Trophoblast cell (in vitro differentiated cells and primary cell): ENCODE results near the gene NANOG. TPM values are rescaled to one million over a fixed set of nuclear protein-coding genes. Genes with fewer than 3 reads are reported as not detected.
"Not testable (repeated sequence)": the region's sequence is repeated elsewhere in the genome, so short reads cannot be mapped to it uniquely, and the experiment has no call there.

Experiments used
- DNase-seq, 2 donors: peaks; one replicate each; pipeline ENCODE4 v3.0.0-alpha.2; 2016
- H2AFZ ChIP-seq: 2 replicates; pipeline ENCODE4 v1.6.1; 2013; ENCODE audit warnings: low read length, moderate library complexity, mild to moderate bottlenecking; ENCODE audit not compliant: insufficient read depth, poor library complexity
- H2AK5ac ChIP-seq: 2 replicates; pipeline ENCODE4 v1.6.1; 2013; ENCODE audit warnings: mild to moderate bottlenecking, low read length
- H2BK120ac ChIP-seq: 2 replicates; pipeline ENCODE4 v1.6.1; 2013; ENCODE audit warnings: low read length, mild to moderate bottlenecking, moderate library complexity; ENCODE audit not compliant: insufficient read depth, poor library complexity
- H2BK12ac ChIP-seq: 2 replicates; pipeline ENCODE4 v1.6.1; 2013; ENCODE audit warnings: mild to moderate bottlenecking, low read length, moderate library complexity
- H2BK5ac ChIP-seq: 2 replicates; pipeline ENCODE4 v1.6.1; 2013; ENCODE audit warnings: low read length, low read depth, moderate library complexity, mild to moderate bottlenecking; ENCODE audit not compliant: poor library complexity
- H3K14ac ChIP-seq: 2 replicates; pipeline ENCODE4 v1.6.1; 2013; ENCODE audit warnings: mild to moderate bottlenecking, low read length
- H3K18ac ChIP-seq: 2 replicates; pipeline ENCODE4 v1.6.1; 2013; ENCODE audit warnings: mild to moderate bottlenecking, low read length
- H3K23ac ChIP-seq: 2 replicates; pipeline ENCODE4 v1.6.1; 2013; ENCODE audit warnings: low read length
- H3K27ac ChIP-seq: 2 replicates; pipeline ENCODE4 v1.5.1; 2013; ENCODE audit warnings: low read depth, mild to moderate bottlenecking, inconsistent platforms, low read length, moderate library complexity
- H3K27me3 ChIP-seq: 2 replicates; pipeline ENCODE4 v1.6.1; 2013; ENCODE audit warnings: inconsistent platforms, mild to moderate bottlenecking, low read length, moderate library complexity; ENCODE audit not compliant: insufficient read depth
- H3K36me3 ChIP-seq, 2 experiments: 1 replicate in 1 of 2; 2 replicates in 1 of 2; pipeline ENCODE4 v1.6.1; 2013; ENCODE audit warnings: low read length in 2 of 2, mild to moderate bottlenecking in 2 of 2, moderate library complexity in 1 of 2; ENCODE audit not compliant: insufficient read depth in 2 of 2, control insufficient read depth in 1 of 2
- H3K4ac ChIP-seq: 2 replicates; pipeline ENCODE4 v1.6.1; 2013; ENCODE audit warnings: low read depth, mild to moderate bottlenecking, low read length, moderate library complexity
- H3K4me1 ChIP-seq, 2 experiments: 1 replicate in 1 of 2; 2 replicates in 1 of 2; pipeline ENCODE4 v1.6.1; 2013; ENCODE audit warnings: low read length in 2 of 2, mild to moderate bottlenecking in 2 of 2, moderate library complexity in 1 of 2; ENCODE audit not compliant: insufficient read depth in 2 of 2, control insufficient read depth in 1 of 2
- H3K4me2 ChIP-seq: 2 replicates; pipeline ENCODE4 v1.6.1; 2013; ENCODE audit warnings: inconsistent platforms, mild to moderate bottlenecking, low read length, moderate library complexity
- H3K4me3 ChIP-seq: 2 replicates; pipeline ENCODE4 v1.5.1; 2013; ENCODE audit warnings: mild to moderate bottlenecking, low read depth, low read length, inconsistent platforms
- H3K79me1 ChIP-seq: one replicate; pipeline ENCODE4 v1.6.1; 2013; ENCODE audit warnings: low read length
- H3K79me2 ChIP-seq: 2 replicates; pipeline ENCODE4 v1.6.1; 2013; ENCODE audit warnings: low read length, mild to moderate bottlenecking; ENCODE audit not compliant: control insufficient read depth, insufficient read depth, poor library complexity
- H3K9ac ChIP-seq: 2 replicates; pipeline ENCODE4 v1.6.1; 2013; ENCODE audit warnings: mild to moderate bottlenecking, low read length
- H3K9me3 ChIP-seq: 2 replicates; pipeline ENCODE4 v1.6.1; 2013; ENCODE audit warnings: low read depth, mild to moderate bottlenecking, control low read depth, inconsistent platforms, low read length; ENCODE audit not compliant: insufficient read depth
- H4K12ac ChIP-seq: 2 replicates; pipeline ENCODE4 v1.6.1; 2013; ENCODE audit warnings: low read depth, mild to moderate bottlenecking, low read length, moderate library complexity
- H4K8ac ChIP-seq: 2 replicates; pipeline ENCODE4 v1.6.1; 2013; ENCODE audit warnings: low read depth, mild to moderate bottlenecking, low read length, moderate library complexity
- H4K91ac ChIP-seq: one replicate; pipeline ENCODE4 v1.6.1; 2013; ENCODE audit warnings: low read depth, mild to moderate bottlenecking, low read length, moderate library complexity
- WGBS: extraction: QIAGEN DNeasy Blood & Tissue Kit; methylation state at CpG from one replicate; pipeline ENCODE4 v1.1.7; 2013; ENCODE audit warnings: missing lambda C conversion rate; ENCODE audit not compliant: insufficient read length, insufficient coverage; ENCODE audit errors: extremely low coverage; 5-methylcytosine and 5-hydroxymethylcytosine counted together
- polyA plus RNA-seq: library from polyadenylated mRNA; stranded (reverse); fragments of 200-250 nt; gene quantifications from 2 replicates; pipeline ENCODE4 v1.2.3, GENCODE V29; 2013

The NANOG gene
- polyA plus RNA-seq = 0.04 and 0.05 TPM in 2 replicates

- H4K12ac ChIP-seq, H4K8ac ChIP-seq, H2BK120ac ChIP-seq, H3K14ac ChIP-seq, H3K36me3 ChIP-seq, H3K27me3 ChIP-seq, H2BK12ac ChIP-seq, H4K91ac ChIP-seq, DNase-seq, H3K4me1 ChIP-seq, H3K9me3 ChIP-seq, H3K27ac ChIP-seq, H3K18ac ChIP-seq, H2AK5ac ChIP-seq, H3K4ac ChIP-seq, H3K9ac ChIP-seq, H3K79me2 ChIP-seq, H2AFZ ChIP-seq, H3K4me3 ChIP-seq, H2BK5ac ChIP-seq, H3K4me2 ChIP-seq, H3K23ac ChIP-seq, H3K79me1 ChIP-seq: not testable (repeated sequence)
- no CpG with 5 or more reads among the region's 13 CpGs for WGBS
Observed at GRCh38 chr12:7788884-7789528, at the start of gene NANOG. Gene NANOG, plus strand, starts transcription at chr12:7789402. Its CDS starts 213 bp downstream, at chr12:7789615.

- Histone ChIP-seq H3K18ac (no peak within 1 kb of the TSS), H3K9me3 (no peaks in the 10 kb centered on the region), H3K9ac (no peak within 1 kb of the TSS), H2BK12ac (no peak within 1 kb of the TSS), H3K4me3 (no peak within 1 kb of the TSS), H2BK120ac (no peak within 1 kb of the TSS), H2BK5ac (no peak within 1 kb of the TSS), H4K8ac (no peak within 1 kb of the TSS), H3K27ac (no peak within 1 kb of the TSS), H4K12ac (no peak within 1 kb of the TSS), H2AFZ (no peak within 1 kb of the TSS), H2AK5ac (no peak within 1 kb of the TSS), H3K4me1 (peaks cover 0 to 2% of the 10 kb centered on the region in 2 experiments), H3K79me2 (no peaks in the 10 kb centered on the region), H3K27me3 (no peaks in the 10 kb centered on the region), H3K4me2 (no peak within 1 kb of the TSS), H3K23ac (no peak within 1 kb of the TSS), H3K36me3 (no peaks in the 10 kb centered on the region), H3K4ac (no peak within 1 kb of the TSS), H4K91ac (no peak within 1 kb of the TSS), H3K14ac (no peak within 1 kb of the TSS), H3K79me1 (no peaks in the 10 kb centered on the region)
- no peak for DNase-seq
- no CpG with 5 or more reads among the region's 5 CpGs for WGBS
Observed at GRCh38 chr12:7747246-7747645, 42.0 kb upstream of the NANOG start, which contains the start of gene CLEC4C. Gene CLEC4C, minus strand, starts transcription at chr12:7747375. Its CDS starts 27 bp downstream, at chr12:7747348.

- no peak overlapping the region for H3K23ac ChIP-seq
- H3K4ac ChIP-seq = no peak overlapping the region
- no peaks in the 10 kb centered on the region for H3K27me3 ChIP-seq
- no peak overlapping the region for H4K12ac ChIP-seq
- no peaks in the 10 kb centered on the region for H3K36me3 ChIP-seq
- no peak overlapping the region for H2BK120ac ChIP-seq
- H2BK5ac ChIP-seq = no peak overlapping the region
- H2AFZ ChIP-seq = no peak overlapping the region
- H2BK12ac ChIP-seq = no peak overlapping the region
- no peak overlapping the region for H4K91ac ChIP-seq
- H3K9ac ChIP-seq = no peak overlapping the region
- H4K8ac ChIP-seq = no peak overlapping the region
- no peaks in the 10 kb centered on the region for H3K79me2 ChIP-seq
- no peak overlapping the region for H3K27ac ChIP-seq
- H3K79me1 ChIP-seq = no peaks in the 10 kb centered on the region
- H3K4me1 ChIP-seq = peaks cover 0 to 2% of the 10 kb centered on the region in 2 experiments
- no peaks in the 10 kb centered on the region for H3K9me3 ChIP-seq
- H2AK5ac ChIP-seq = no peak overlapping the region
- DNase-seq = peak in 1 of 2 donors; percentile 29
- no peak overlapping the region for H3K18ac ChIP-seq
- no peak overlapping the region for H3K4me3 ChIP-seq
- WGBS = no CpG with 5 or more reads among the region's 4 CpGs
- H3K14ac ChIP-seq = no peak overlapping the region
- no peak overlapping the region for H3K4me2 ChIP-seq
Observed at GRCh38 chr12:7748852-7749251, 40.4 kb upstream of the NANOG start.

- Histone ChIP-seq H4K12ac (no peak overlapping the region), H2BK12ac (no peak overlapping the region), H2BK5ac (no peak overlapping the region), H2AFZ (no peak overlapping the region), H3K79me1 (no peaks in the 10 kb centered on the region), H4K8ac (no peak overlapping the region), H3K27ac (no peak overlapping the region), H3K9me3 (no peaks in the 10 kb centered on the region), H3K4me3 (no peak overlapping the region), H2AK5ac (no peak overlapping the region), H3K36me3 (no peaks in the 10 kb centered on the region), H4K91ac (no peak overlapping the region), H3K4ac (no peak overlapping the region), H2BK120ac (no peak overlapping the region), H3K27me3 (no peaks in the 10 kb centered on the region), H3K9ac (no peak overlapping the region), H3K4me1 (peaks cover 0 to 2% of the 10 kb centered on the region in 2 experiments), H3K23ac (no peak overlapping the region), H3K18ac (no peak overlapping the region), H3K79me2 (no peaks in the 10 kb centered on the region), H3K4me2 (no peak overlapping the region), H3K14ac (no peak overlapping the region)
- DNase-seq = no peak
- WGBS = no CpG with 5 or more reads among the region's 8 CpGs
Observed at GRCh38 chr12:7749442-7749841, 39.8 kb upstream of the NANOG start.
